ENCODE measurements around the gene SLC4A7. TPM values are rescaled to one million over a fixed set of nuclear protein-coding genes. Genes with fewer than 3 reads are reported as not detected.
A peak's percentile ranks its signal among the peaks of the same experiment; 100 is the strongest.
"Not testable (repeated sequence)": the region's sequence is repeated elsewhere in the genome, so short reads cannot be mapped to it uniquely, and the experiment has no call there.

SLC4A7 gene
- polyA plus RNA-seq, 1 donor = 15.1 TPM

DNA sequence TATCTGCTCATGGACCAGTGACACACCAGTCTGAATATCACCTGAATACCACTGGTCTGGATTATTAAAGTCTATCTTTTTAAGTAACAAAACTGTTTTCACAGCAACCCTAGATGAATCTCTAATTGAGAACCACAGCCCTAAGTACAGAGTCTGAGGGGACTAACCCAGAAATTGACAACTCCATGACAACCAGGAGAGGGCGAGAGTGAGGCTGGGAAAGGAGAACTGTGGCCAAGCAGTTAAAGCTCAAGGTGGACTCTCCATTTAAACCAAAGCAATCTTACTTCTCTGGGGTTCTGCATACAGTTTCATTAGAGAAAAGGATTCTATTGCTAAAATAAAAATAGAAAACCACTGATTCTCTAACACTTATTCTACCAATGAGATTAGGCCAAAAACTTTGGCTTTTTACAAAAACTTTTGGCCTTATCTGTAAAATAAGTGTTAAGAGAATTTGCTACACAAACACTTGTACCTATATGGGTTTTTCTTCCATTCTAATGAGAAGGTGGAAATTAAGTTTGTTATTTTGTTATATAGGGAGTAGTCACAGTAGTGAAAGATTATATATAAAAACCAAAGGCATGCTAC is 126.4 kb downstream of the SLC4A7 start:
- DNase-seq = peak; percentile 46

DNA sequence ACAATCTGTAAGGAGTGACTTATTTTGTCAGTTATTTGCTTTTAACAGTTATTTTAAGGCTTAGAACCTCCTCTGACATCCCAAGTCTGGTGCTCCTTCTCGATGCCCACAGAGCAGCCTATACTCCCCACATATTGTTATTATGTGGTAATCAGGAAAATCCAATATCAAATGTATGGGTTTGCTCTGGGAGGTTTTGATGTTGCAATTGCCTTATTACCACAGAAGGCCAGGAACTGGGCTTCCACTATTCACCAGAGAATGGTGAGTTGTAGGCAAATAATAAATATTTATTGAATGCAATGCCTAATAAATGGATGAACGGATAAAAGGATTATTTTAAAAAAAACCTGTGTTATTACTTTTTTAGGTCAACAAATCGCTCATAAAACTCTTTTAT is 127.2 kb downstream of the SLC4A7 start:
- DNase-seq = no peak

- no peak for DNase-seq
Observed at GRCh38 chr3:27354588-27355203, 129.5 kb downstream of the SLC4A7 start.

GRCh38 chr3:27354161-27354560 is 130.0 kb downstream of the SLC4A7 start:
- no peak for DNase-seq

DNA sequence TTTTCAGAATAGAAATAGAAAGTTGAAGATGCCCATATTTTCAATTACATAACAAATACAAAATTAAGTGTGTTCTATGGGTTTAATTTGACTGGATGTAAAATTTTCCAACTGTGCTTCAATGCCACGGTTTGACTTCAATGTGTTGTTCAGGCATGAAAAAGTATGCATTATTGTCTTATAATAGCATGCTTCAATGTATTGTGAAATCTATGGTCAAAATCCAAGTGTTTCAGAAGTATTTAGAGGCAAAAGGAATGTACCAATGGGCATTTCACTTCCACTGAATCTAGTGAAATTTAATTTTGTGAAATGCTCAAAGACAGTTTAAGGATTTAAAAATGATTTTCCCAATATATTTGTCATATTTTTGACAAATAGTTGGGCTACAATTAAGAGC is 131.0 kb downstream of the SLC4A7 start:
- DNase-seq = no peak

DNA sequence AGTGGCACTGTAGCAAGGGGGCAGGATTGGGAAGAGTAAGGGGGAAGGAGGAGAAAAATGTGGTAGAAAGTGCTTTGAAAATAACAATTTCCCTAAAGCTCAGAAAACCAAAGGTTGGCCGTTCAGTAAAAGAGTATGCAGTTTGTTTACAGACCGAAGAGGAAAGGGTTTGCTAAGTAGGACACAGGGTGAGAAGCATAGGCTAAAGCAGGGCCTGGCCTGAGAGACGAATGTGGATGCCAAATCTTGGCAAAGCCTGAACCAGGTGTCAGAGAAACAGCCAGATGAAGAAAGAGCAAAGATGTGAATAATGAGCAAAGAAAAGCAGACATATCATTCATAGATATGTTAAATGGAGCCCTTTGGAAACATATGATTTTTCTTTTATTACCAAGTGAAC is 132.1 kb downstream of the SLC4A7 start:
- DNase-seq = no peak

- no peak for DNase-seq
Observed at GRCh38 chr3:27349832-27350231, 134.4 kb downstream of the SLC4A7 start.

DNA sequence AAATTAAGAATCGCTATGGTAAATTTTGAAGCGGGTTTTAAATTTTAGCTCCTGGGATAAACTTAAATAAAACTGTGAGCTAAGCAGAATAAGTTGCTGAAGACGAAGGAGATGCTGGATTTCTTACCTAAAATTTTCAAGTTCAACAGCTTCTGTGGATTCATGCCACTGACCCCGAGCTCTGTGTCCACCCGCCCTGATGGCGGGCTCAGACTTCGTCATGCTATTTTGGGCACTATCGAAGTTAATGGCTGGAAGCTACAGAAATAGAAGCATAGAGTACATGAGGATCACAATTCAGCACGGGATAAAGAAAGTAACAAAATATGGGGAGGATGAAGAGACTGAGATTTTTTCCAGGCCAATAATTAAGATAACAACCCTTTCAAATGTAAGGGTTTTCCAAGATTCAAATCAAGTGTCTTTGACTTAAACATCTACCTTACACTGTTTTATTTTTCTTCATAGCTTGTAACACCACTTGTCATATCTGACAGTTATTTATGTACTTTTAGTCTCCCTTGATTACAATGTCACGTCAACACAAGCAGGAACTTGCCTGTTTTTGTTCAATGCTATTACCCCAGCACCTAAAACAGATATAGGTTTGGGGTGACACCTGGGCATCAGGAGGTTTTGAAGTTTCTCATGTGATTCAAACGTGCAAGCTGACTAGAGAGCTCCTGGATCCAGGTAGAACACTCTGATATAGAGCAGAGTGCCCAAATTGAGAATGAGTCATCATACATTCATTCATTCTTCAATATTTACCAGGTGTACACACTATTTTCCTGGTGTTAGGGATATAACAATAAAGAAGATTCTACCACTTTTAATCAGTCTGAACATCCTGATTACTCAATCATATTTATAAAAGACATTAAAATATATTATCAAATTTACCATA is 138.0 kb downstream of the SLC4A7 start:
- DNase-seq = no peak

GRCh38 chr3:27345493-27345892 is 138.7 kb downstream of the SLC4A7 start:
- no peak for DNase-seq

- no peak for DNase-seq
Observed at GRCh38 chr3:27345045-27345444, 139.1 kb downstream of the SLC4A7 start.

- DNase-seq = no peak
Observed at GRCh38 chr3:27344192-27344591, 140.0 kb downstream of the SLC4A7 start.

DNA sequence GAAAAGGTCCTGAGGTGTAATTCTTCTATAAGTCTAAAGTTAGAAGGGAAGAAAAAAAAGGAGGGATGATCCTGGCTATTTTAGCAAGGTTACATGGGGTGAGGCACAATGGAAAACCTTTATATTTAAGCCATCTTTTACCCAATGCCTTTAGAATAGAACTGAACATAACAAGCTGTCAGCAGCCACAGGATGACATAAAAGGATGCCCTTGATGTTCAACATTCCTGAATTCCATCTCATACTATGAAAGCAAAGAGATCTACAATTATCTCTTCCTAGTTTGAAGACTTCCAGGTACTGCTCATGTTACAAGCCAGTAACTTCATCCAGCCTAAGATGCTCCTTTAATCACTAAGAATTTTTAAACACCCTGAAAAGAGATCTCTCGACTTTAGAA is 141.9 kb downstream of the SLC4A7 start:
- no peak for DNase-seq

DNA sequence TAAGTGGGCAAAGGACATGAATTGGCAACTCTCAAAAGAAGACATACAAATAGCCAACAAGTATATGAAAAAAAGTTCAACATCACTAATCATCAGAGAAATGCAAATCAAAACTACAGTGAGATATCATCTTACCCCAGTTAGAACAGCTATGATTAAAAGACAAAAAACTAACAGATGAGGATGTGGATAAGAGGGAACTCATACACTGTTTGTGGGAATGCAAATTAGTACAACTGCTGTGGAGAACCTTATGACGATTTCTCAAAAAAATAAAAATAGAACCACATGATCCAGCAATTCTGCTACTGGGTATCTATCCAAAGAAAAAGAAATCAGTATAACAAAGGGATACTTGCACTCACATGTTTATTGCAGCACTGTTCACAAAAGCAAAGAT is 143.7 kb downstream of the SLC4A7 start:
- no peak for DNase-seq

DNA sequence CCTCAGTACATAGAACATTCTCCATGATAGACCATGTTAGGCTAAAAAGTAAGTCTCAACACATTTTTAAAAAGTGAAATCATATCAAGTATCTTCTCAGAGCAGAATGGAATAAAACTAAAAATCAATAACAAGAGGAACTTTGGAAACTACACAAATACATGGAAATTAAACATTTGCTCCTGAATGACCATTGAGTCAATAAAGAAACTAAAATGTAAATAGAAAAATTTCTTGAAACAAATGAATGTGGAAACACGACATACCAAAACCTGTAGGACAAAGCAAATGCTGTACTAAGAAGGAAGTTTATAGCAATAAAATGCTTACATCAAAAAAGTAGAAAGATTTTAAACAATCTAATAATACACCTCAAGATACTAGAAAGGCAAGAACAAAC is 148.6 kb downstream of the SLC4A7 start:
- no peak for DNase-seq

GRCh38 chr3:27333843-27334242 is 150.3 kb downstream of the SLC4A7 start:
- DNase-seq = no peak

GRCh38 chr3:27328982-27329762 is 155.0 kb downstream of the SLC4A7 start:
- not testable (repeated sequence) for DNase-seq

DNA sequence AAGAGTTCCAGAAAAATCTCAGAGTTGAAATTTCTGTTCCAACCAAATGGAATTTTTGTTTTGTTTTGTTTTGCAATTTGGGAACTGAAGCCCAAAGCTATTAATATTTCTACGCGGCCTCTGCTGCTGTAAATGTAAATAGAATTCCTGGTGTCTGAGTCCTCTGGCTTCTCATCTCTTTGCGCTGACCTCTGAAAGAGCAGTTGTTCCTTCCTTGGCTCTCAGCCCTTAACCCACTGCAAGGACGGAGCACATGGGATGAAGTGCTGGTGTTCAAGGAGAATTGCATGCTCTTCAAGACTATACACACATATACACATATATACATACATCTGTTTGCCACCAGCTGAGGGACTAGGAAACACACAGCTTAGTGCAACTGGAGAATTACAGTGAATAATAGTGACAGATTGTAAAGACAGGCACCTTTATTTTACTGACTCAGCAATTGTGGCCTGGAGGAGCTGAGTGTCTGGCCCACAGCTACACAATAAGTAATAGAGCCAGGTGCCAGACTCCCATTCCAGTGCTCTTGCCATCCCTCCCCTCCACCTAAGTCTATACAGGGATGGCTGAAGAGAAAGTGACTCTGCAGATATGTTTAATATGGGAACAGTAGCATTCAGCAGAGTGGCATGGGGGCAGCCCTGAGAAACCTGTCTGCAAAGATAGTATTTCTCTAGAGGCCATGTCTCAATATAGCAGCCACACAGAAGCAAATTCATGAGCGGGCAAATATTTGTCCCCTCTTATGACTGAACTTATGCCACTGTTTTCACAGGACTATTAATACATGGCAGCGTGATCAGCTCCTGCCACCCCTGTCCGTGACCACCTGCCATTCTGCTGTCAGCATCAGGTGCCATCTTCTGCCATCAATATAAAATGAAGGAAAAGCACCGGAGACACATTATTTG is 157.3 kb downstream of the SLC4A7 start:
- DNase-seq = peak; percentile 54

DNA sequence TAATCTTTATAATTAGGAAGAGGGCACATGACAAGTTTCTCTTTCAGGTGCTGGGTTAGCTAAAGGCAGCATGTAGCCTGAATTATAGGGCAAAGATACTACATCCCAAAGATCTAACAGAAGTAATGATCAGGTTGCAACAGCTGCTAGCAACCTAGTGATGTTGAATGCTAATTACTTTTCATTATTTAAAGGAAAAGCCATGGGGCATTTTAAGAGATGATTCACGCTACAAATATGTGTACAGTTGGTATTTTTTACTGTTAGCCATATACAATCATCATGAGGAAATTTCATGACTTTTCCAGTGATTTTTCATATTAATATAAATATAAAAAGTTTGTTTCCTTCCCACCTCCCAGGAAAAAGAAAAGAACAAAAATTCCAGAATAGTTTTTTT is 158.0 kb downstream of the SLC4A7 start:
- DNase-seq = no peak

DNA sequence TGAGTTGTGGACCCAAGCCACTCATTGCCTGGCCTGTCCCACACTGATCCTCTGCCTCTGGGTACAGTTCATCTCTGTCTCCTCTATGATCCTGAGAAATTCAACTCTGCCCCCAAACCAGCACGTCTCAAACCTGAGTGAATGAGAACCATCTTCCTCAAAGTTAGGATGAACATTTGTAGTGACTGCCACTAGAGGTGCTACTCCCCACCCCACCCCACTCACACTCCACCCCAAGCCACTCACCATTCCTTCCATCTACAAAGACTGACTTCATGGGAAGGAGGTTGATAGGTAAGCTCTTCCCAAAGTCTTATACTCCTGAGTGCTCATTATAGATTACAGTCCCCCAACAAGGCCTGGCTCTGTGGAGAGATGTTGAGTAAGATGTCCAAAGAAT is 158.8 kb downstream of the SLC4A7 start:
- no peak for DNase-seq

DNA sequence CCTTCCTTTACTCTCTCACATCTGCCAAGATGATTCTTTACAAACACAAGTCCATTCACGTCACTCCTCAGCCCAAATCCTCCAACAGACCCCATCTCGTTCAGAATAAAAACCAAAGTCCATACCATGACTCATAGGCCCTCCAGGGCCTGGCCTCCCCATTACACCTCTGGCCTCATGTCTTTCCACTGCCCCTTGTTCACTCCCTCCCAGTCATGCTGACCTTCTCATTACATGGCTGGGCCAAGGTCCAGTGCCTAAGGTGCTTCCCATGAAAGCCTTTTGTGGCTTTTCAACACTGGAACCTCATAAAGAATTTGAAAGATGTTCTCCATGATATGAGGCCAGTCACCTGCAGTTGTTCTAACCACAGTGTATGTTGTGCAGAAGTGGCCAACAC is 159.5 kb downstream of the SLC4A7 start:
- no peak for DNase-seq

DNA sequence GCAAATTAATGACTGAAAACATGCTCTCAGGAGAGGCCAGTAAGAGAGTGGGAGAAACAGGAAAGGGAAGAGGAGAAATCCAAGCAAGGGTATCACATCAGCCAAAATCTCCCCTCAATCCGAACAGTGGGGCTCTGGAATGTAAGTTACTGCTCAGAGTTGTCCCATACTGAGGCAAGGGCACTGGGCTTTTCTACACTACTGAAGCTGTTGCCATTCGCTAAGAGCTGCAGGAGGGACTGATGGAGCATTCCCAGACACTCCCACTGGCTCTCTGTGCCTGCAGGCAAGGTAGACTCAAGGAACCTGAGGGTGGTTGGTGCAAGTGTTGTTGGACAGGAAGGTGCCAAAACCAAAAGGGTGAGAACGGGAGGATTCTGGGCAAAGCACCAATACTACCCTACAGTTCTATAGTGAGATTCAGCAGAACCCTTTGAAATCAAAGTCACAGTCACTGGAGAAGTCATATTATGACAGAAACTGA is 161.1 kb downstream of the SLC4A7 start:
- DNase-seq = no peak

All from hindlimb muscle (tissue), 1 donor.